HepG2 (cell line): Measurements from ENCODE around the gene TMEM14B. TPM values are rescaled to one million over a fixed set of nuclear protein-coding genes. Genes with fewer than 3 reads are reported as not detected.

ENCODE experiments used
- ATAC-seq: fragments of 200-7000 bp; cut with Tn5 transposase; 3 replicates; pipeline ENCODE4 v1.9.1; 2020; ENCODE audit warnings: mild to moderate bottlenecking, moderate library complexity
- BruUV-seq: library from RNA; stranded (reverse); fragments of 400-500 nt; replicated peaks from 2 replicates; lab custom pipeline; 2021; lab: Mats Ljungman, UMichigan
- CTCF ChIA-PET: fragments of 300-600 bp; formaldehyde crosslinking; extraction: SDS; loops from one replicate; lab custom pipeline; 2021; ENCODE audit warnings: low total read pairs, inconsistent platforms, low intra/inter-chr PET ratio; lab: Yijun Ruan, JAX
- POLR2A ChIA-PET: fragments of 350-600 bp; sonication (Branson Sonifier 250); formaldehyde crosslinking; loops from one replicate; lab custom pipeline; 2020; ENCODE audit warnings: antibody characterized with exemption, inconsistent platforms; lab: Yijun Ruan, JAX
- DNase-seq: peaks from one replicate; pipeline ENCODE4 v3.0.0-alpha.2; 2015; ENCODE audit warnings: low spot score
- FAIRE-seq: peaks from 3 replicates; lab custom pipeline; 2011; peaks lifted over from hg19 to GRCh38; lab: Jason Lieb, UNC
- H2AFZ ChIP-seq: one replicate; pipeline ENCODE4 v1.6.1; 2011; ENCODE audit warnings: low read length, inconsistent platforms
- H3K27ac ChIP-seq: fragments of 300-600 bp; 3 replicates; pipeline ENCODE4 v1.8.0; 2011; ENCODE audit warnings: mixed run types, mild to moderate bottlenecking, mixed read lengths, low read length, inconsistent platforms; ENCODE audit not compliant: insufficient read depth; ENCODE audit errors: extremely low read length
- H3K27me3 ChIP-seq, 2 experiments: fragments of 200-600 bp in 1 of 2; 2 replicates in 1 of 2; 3 replicates in 1 of 2; pipeline versions ENCODE4 v1.6.0 to v1.8.0; 2011; ENCODE audit warnings: low read length in 2 of 2, mild to moderate bottlenecking in 2 of 2, moderate library complexity in 2 of 2, inconsistent platforms in 1 of 2; ENCODE audit not compliant: insufficient read depth in 2 of 2, control insufficient read depth in 1 of 2
- H3K36me3 ChIP-seq, 2 experiments: fragments of 200-600 bp in 1 of 2; replicated peaks in 1 of 2; 2 replicates in 1 of 2; 3 replicates in 1 of 2; pipeline versions ENCODE4 v1.5.1 to v1.8.0; 2011; ENCODE audit warnings: low read length in 2 of 2, inconsistent platforms in 1 of 2; ENCODE audit not compliant: insufficient read depth in 2 of 2, control insufficient read depth in 1 of 2
- H3K4me1 ChIP-seq: 2 replicates; pipeline ENCODE4 v1.5.1; 2012; ENCODE audit warnings: low read length, inconsistent platforms; ENCODE audit not compliant: insufficient read depth
- H3K4me2 ChIP-seq: 2 replicates; pipeline ENCODE4 v1.6.0; 2011; ENCODE audit warnings: low read depth, low read length, inconsistent platforms
- H3K4me3 ChIP-seq, 3 experiments: fragments of 200-600 bp in 1 of 3; sonication (generic), shearing (Covaris generic) in 1 of 3; replicated peaks in 1 of 3; 2 replicates each; pipeline ENCODE4 v1.5.1; 2011 to 2016; ENCODE audit warnings: low read length in 3 of 3, inconsistent platforms in 2 of 3, low read depth in 2 of 3, mild to moderate bottlenecking in 2 of 3, control low read depth in 1 of 3, mixed read lengths in 1 of 3; ENCODE audit not compliant: insufficient read depth in 1 of 3
- H3K79me2 ChIP-seq: one replicate; pipeline ENCODE4 v1.6.1; 2011; ENCODE audit warnings: low read length, inconsistent platforms; ENCODE audit not compliant: insufficient read depth
- H3K9ac ChIP-seq: 2 replicates; pipeline ENCODE4 v1.6.0; 2011; ENCODE audit warnings: mild to moderate bottlenecking, low read depth, low read length, inconsistent platforms; ENCODE audit not compliant: insufficient read depth
- H3K9me3 ChIP-seq: 2 replicates; pipeline ENCODE4 v1.5.1; 2012; ENCODE audit warnings: mild to moderate bottlenecking, low read length
- H4K20me1 ChIP-seq: 2 replicates; pipeline ENCODE4 v1.6.0; 2011; ENCODE audit warnings: inconsistent platforms, mild to moderate bottlenecking, low read length, moderate library complexity; ENCODE audit not compliant: insufficient read depth
- FOXO1 ChIP-seq: sonication (generic); formaldehyde crosslinking; IDR thresholded peaks from 2 replicates; pipeline ENCODE4 v1.4.0; 2020; ENCODE audit warnings: missing genetic modification reagents
- HIVEP1 ChIP-seq: sonication (generic); formaldehyde crosslinking; IDR thresholded peaks from 2 replicates; pipeline ENCODE4 v1.4.0; 2020; ENCODE audit warnings: mild to moderate bottlenecking, missing genetic modification reagents
- HNRNPUL1 ChIP-seq: fragments of 200-400 bp; formaldehyde crosslinking; IDR thresholded peaks from 2 replicates; pipeline ENCODE4 v1.6.1; 2017; ENCODE audit warnings: low read depth, mild to moderate bottlenecking, low read length, moderate library complexity
- HOXA9 ChIP-seq: sonication (generic); formaldehyde crosslinking; IDR thresholded peaks from 2 replicates; pipeline ENCODE4 v1.8.1; 2022; ENCODE audit warnings: missing genetic modification reagents, mild to moderate bottlenecking, moderate library complexity, borderline replicate concordance
- KDM1A ChIP-seq: IDR thresholded peaks from 2 replicates; pipeline ENCODE4 v1.6.1; 2016; ENCODE audit warnings: missing compliant biosample characterization
- KDM4B ChIP-seq: sonication (generic); formaldehyde crosslinking; IDR thresholded peaks from 2 replicates; pipeline ENCODE4 v1.4.0; 2020; ENCODE audit warnings: missing genetic modification reagents
- MED13 ChIP-seq: sonication (generic); formaldehyde crosslinking; IDR thresholded peaks from 2 replicates; pipeline ENCODE4 v1.5.0; 2020; ENCODE audit warnings: missing genetic modification reagents
- NFAT5 ChIP-seq: sonication (generic); formaldehyde crosslinking; IDR thresholded peaks from 2 replicates; pipeline ENCODE4 v1.4.0; 2020; ENCODE audit warnings: missing genetic modification reagents
- SRF ChIP-seq: IDR thresholded peaks from 2 replicates; pipeline ENCODE4 v1.6.1; 2011; ENCODE audit warnings: mild to moderate bottlenecking, low read depth, low read length, moderate library complexity
- TBP ChIP-seq: sonication (generic); formaldehyde crosslinking; IDR thresholded peaks from 2 replicates; pipeline ENCODE4 v1.5.0; 2020; ENCODE audit warnings: missing genetic modification reagents
- TEF ChIP-seq: sonication (generic); formaldehyde crosslinking; IDR thresholded peaks from 2 replicates; pipeline ENCODE4 v1.5.0; 2020; ENCODE audit warnings: missing genetic modification reagents
- ZNF12 ChIP-seq: sonication (generic); formaldehyde crosslinking; IDR thresholded peaks from 2 replicates; pipeline ENCODE4 v1.5.0; 2020; ENCODE audit warnings: missing genetic modification reagents
- ZNF281 ChIP-seq: sonication (generic); formaldehyde crosslinking; IDR thresholded peaks from 2 replicates; pipeline ENCODE4 v1.4.0; 2020; ENCODE audit warnings: missing genetic modification reagents, borderline replicate concordance
- ZNF382 ChIP-seq: sonication (generic); formaldehyde crosslinking; IDR thresholded peaks from 2 replicates; pipeline ENCODE4 v1.5.0; 2020; ENCODE audit warnings: missing genetic modification reagents, mild to moderate bottlenecking, borderline replicate concordance
- WGBS: methylation state at CpG from one replicate; pipeline ENCODE4 v1.1.6; 2017; ENCODE audit warnings: low lambda C conversion rate; 5-methylcytosine and 5-hydroxymethylcytosine counted together
- in situ Hi-C: cut with HindIII; loops from 2 replicates; pipeline ENCODE4 v1.10.0; 2017; ENCODE audit warnings: low pct_unique_long_range_greater_than_20kb; ENCODE audit not compliant: extremely low pct_ligation_motif_present
- intact Hi-C: fragments of 100-400 bp; cut with micrococcal nuclease; formaldehyde crosslinking; loops from one replicate; pipeline ENCODE4 v1.10.0; 2022; ENCODE audit not compliant: unreplicated experiment
- polyA plus RNA-seq, 8 experiments: library from polyadenylated mRNA; depleted of rRNA in 3 of 8; stranded (reverse) in 7 of 8; unstranded in 1 of 8; fragments of >200 nt; fragmentation: Illumina TruSeq in 4 of 8; extraction: Trizol in 4 of 8; gene quantifications; 2 replicates each; pipeline versions ENCODE4 v1.2.1 to v1.2.3, GENCODE V29; 2011 to 2016; ENCODE audit warnings: low read depth in 4 of 8, missing spikeins in 1 of 8, mixed read lengths in 1 of 8; ENCODE audit not compliant: insufficient read depth in 1 of 8
- total RNA-seq, 5 experiments: library from RNA; depleted of rRNA; stranded (reverse); fragments of >200 nt; fragmentation: Illumina TruSeq; extraction: Trizol; gene quantifications; 2 replicates each; pipeline ENCODE4 v1.2.3, GENCODE V29; 2016; ENCODE audit warnings: low read depth in 1 of 5

The TMEM14B gene
- total and polyA plus RNA-seq, 2 of the 13 experiments (the other 11 are each of a cell fraction or from before 2014, with no cell fraction given): 133 to 200 TPM

- CTCF ChIA-PET: no interaction called here
- no peaks in the 10 kb centered on the region for H3K9me3 ChIP-seq
- no peak overlapping the region for H3K9ac ChIP-seq
- peaks cover 8% of the 10 kb centered on the region for H3K79me2 ChIP-seq
- DNase-seq: no peak
- intact Hi-C loops: no loop called here
- H3K27me3 ChIP-seq: no peaks in the 10 kb centered on the region
- no peak overlapping the region for H2AFZ ChIP-seq
- in situ Hi-C loops: no loop called here
- H3K4me3 ChIP-seq: no peak overlapping the region
- peaks cover 12% of the 10 kb centered on the region for H3K4me1 ChIP-seq
- WGBS: 88% methylated on average over 6 of the region's 6 CpGs
- H4K20me1 ChIP-seq: no peaks in the 10 kb centered on the region
- POLR2A ChIA-PET: interaction anchor here (4.4 kb wide), 1 partner anchor 22 kb away, joined by 42 read pairs; the partner anchor contains the start of gene TMEM14C
- H3K36me3 ChIP-seq: no peaks in the 10 kb centered on the region; a peak in 2 of 5 replicates
- FAIRE-seq: no peak
- no peak overlapping the region for H3K4me2 ChIP-seq
- no TSS peak for BruUV-seq
- no peak overlapping the region for H3K27ac ChIP-seq
- no peak for ATAC-seq
- TF ChIP-seq TEF (no peak), MED13 (CRISPR knock-in tag) (no peak), HNRNPUL1 (no peak), TBP (CRISPR knock-in tag) (no peak), ZNF382 (CRISPR knock-in tag) (no peak), HOXA9 (CRISPR knock-in tag) (no peak), ZNF281 (CRISPR knock-in tag) (no peak), KDM1A (CRISPR knock-in tag) (no peak), ZNF12 (CRISPR knock-in tag) (no peak), HIVEP1 (no peak), SRF (no peak), KDM4B (CRISPR knock-in tag) (no peak), NFAT5 (CRISPR knock-in tag) (no peak), FOXO1 (CRISPR knock-in tag) (no peak)
These were observed 4.1 kb upstream of the TMEM14B start for GRCh38 chr6:10743515-10743914.
